Measurements from ENCODE around the gene GRK7.
"Not testable (repeated sequence)": the region's sequence is repeated elsewhere in the genome, so short reads cannot be mapped to it uniquely, and the experiment has no call there.

The GRK7 gene

DNA sequence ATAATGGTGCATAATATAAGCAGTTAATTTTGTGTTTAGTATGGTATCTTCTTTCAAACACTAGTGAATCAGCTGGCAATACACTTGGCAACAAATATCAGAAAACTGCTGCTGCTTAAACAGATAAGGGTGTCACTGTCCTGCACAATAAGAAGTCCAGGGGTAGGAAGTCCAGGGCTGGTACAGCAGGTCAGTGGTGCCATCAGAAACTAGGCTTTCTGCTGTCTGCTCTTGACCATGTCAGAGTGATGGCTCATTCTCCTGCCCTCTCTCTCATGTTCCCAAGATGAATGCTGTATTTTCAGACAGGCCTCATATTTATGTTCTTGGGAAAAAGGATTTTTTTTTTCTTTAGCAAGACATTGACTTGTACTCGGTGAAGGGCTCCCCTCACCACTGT lies 9.2 kb upstream of the GRK7 start:
- WGBS (ENCODE audit: insufficient coverage, insufficient read length) = no CpG with 5 or more reads among the region's 1 CpG
- Histone ChIP-seq H3K4me1 (ENCODE audit: control insufficient read depth, insufficient read depth, low read length) (no peaks in the 10 kb centered on the region), H3K27ac (ENCODE audit: low read length) (no peak overlapping the region)

GRCh38 chr3:141762552-141762951 lies 656 bp upstream of the GRK7 start:
- not testable (repeated sequence) for DNase-seq (ENCODE audit: low read depth, low spot score); H3K27me3 ChIP-seq (ENCODE audit: control insufficient read depth, insufficient read depth, low read length); H3K4me3 ChIP-seq (ENCODE audit: low read length); H3K36me3 ChIP-seq (ENCODE audit: control insufficient read depth, insufficient read depth, low read length); H3K27ac ChIP-seq (ENCODE audit: low read length); H3K9me3 ChIP-seq (ENCODE audit: control insufficient read depth, insufficient read depth, low read length); H3K4me1 ChIP-seq (ENCODE audit: control insufficient read depth, insufficient read depth, low read length)
- no CpG with 5 or more reads among the region's 19 CpGs for WGBS (ENCODE audit: insufficient coverage, insufficient read length)

More for the DNA sequence above, 9.2 kb upstream of the GRK7 start:
- no peak overlapping the region for H3K4me3 ChIP-seq (ENCODE audit: low read length)
- H3K9me3 ChIP-seq (ENCODE audit: control insufficient read depth, insufficient read depth, low read length) = no peaks in the 10 kb centered on the region
- H3K27me3 ChIP-seq (ENCODE audit: control insufficient read depth, insufficient read depth, low read length) = no peaks in the 10 kb centered on the region
- no peak for DNase-seq (ENCODE audit: low read depth, low spot score)
- H3K36me3 ChIP-seq (ENCODE audit: control insufficient read depth, insufficient read depth, low read length) = no peaks in the 10 kb centered on the region; the same call in 1 of the 2 replicates

GRCh38 chr3:141764045-141764444 lies 837 bp downstream of the GRK7 start:
- H3K27me3 ChIP-seq (ENCODE audit: control insufficient read depth, insufficient read depth, low read length) = no peaks in the 10 kb centered on the region
- H3K9me3 ChIP-seq (ENCODE audit: control insufficient read depth, insufficient read depth, low read length) = no peaks in the 10 kb centered on the region
- DNase-seq (ENCODE audit: low read depth, low spot score) = no peak
- H3K4me3 ChIP-seq (ENCODE audit: low read length) = no peak overlapping the region
- H3K36me3 ChIP-seq (ENCODE audit: control insufficient read depth, insufficient read depth, low read length) = no peaks in the 10 kb centered on the region
- H3K27ac ChIP-seq (ENCODE audit: low read length) = no peak overlapping the region
- H3K4me1 ChIP-seq (ENCODE audit: control insufficient read depth, insufficient read depth, low read length) = no peaks in the 10 kb centered on the region
- no CpG with 5 or more reads among the region's 2 CpGs for WGBS (ENCODE audit: insufficient coverage, insufficient read length)

- Histone ChIP-seq H3K9me3 (ENCODE audit: control insufficient read depth, insufficient read depth, low read length) (no peaks in the 10 kb centered on the region), H3K4me1 (ENCODE audit: control insufficient read depth, insufficient read depth, low read length) (no peaks in the 10 kb centered on the region), H3K4me3 (ENCODE audit: low read length) (no peak overlapping the region), H3K27me3 (ENCODE audit: control insufficient read depth, insufficient read depth, low read length) (no peaks in the 10 kb centered on the region), H3K27ac (ENCODE audit: low read length) (no peak overlapping the region), H3K36me3 (ENCODE audit: control insufficient read depth, insufficient read depth, low read length) (no peaks in the 10 kb centered on the region)
- no peak for DNase-seq (ENCODE audit: low read depth, low spot score)
- no CpG with 5 or more reads among the region's 1 CpG for WGBS (ENCODE audit: insufficient coverage, insufficient read length)
Measured at GRCh38 chr3:141764465-141764864, 1.3 kb downstream of the GRK7 start.

DNA sequence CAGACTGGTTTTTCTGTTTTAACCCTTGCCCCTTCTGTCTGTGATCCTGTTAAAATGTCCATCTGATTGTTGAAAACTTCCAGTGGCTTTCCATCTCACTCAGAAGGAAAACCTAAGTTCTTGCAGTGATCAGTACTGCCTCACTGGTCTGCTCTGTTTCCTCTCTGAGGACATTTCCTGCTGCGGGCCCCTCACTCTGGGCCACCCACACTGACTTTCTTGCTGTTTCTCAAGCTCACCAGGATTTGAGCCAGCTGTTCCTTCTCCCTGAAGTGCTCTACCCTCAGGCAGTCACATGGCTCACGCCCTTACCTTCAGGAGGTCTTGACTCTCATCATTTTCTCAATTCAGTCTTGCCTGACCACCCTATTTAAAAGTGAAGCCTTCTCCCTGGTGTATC lies 1.8 kb downstream of the GRK7 start:
- whole genome bisulfite sequencing (ENCODE audit: insufficient coverage, insufficient read length) = no CpG with 5 or more reads among the region's 2 CpGs
- no peak overlapping the region for H3K27ac ChIP-seq (ENCODE audit: low read length)
- H3K9me3 ChIP-seq (ENCODE audit: control insufficient read depth, insufficient read depth, low read length) = no peaks in the 10 kb centered on the region
- no peak for DNase-seq (ENCODE audit: low read depth, low spot score)
- no peaks in the 10 kb centered on the region for H3K4me1 ChIP-seq (ENCODE audit: control insufficient read depth, insufficient read depth, low read length)
- H3K27me3 ChIP-seq (ENCODE audit: control insufficient read depth, insufficient read depth, low read length) = no peaks in the 10 kb centered on the region
- H3K36me3 ChIP-seq (ENCODE audit: control insufficient read depth, insufficient read depth, low read length) = no peaks in the 10 kb centered on the region
- no peak overlapping the region for H3K4me3 ChIP-seq (ENCODE audit: low read length)

GRCh38 chr3:141767066-141767465 lies 3.9 kb downstream of the GRK7 start:
- H3K4me1 ChIP-seq (ENCODE audit: control insufficient read depth, insufficient read depth, low read length) = no peaks in the 10 kb centered on the region
- H3K36me3 ChIP-seq (ENCODE audit: control insufficient read depth, insufficient read depth, low read length) = no peaks in the 10 kb centered on the region
- WGBS (ENCODE audit: insufficient coverage, insufficient read length) = no CpG with 5 or more reads among the region's 2 CpGs
- H3K27me3 ChIP-seq (ENCODE audit: control insufficient read depth, insufficient read depth, low read length) = no peaks in the 10 kb centered on the region
- no peak overlapping the region for H3K4me3 ChIP-seq (ENCODE audit: low read length)
- H3K27ac ChIP-seq (ENCODE audit: low read length) = no peak overlapping the region
- H3K9me3 ChIP-seq (ENCODE audit: control insufficient read depth, insufficient read depth, low read length) = no peaks in the 10 kb centered on the region
- no peak for DNase-seq (ENCODE audit: low read depth, low spot score)

- Histone ChIP-seq H3K4me3 (ENCODE audit: low read length) (no peak overlapping the region), H3K36me3 (ENCODE audit: control insufficient read depth, insufficient read depth, low read length) (no peaks in the 10 kb centered on the region), H3K9me3 (ENCODE audit: control insufficient read depth, insufficient read depth, low read length) (no peaks in the 10 kb centered on the region), H3K27ac (ENCODE audit: low read length) (no peak overlapping the region), H3K4me1 (ENCODE audit: control insufficient read depth, insufficient read depth, low read length) (no peaks in the 10 kb centered on the region), H3K27me3 (ENCODE audit: control insufficient read depth, insufficient read depth, low read length) (no peaks in the 10 kb centered on the region)
- WGBS (ENCODE audit: insufficient coverage, insufficient read length) = no CpG with 5 or more reads among the region's 6 CpGs
- DNase-seq (ENCODE audit: low read depth, low spot score) = no peak
Measured at GRCh38 chr3:141769221-141769894, 6.2 kb downstream of the GRK7 start.

DNA sequence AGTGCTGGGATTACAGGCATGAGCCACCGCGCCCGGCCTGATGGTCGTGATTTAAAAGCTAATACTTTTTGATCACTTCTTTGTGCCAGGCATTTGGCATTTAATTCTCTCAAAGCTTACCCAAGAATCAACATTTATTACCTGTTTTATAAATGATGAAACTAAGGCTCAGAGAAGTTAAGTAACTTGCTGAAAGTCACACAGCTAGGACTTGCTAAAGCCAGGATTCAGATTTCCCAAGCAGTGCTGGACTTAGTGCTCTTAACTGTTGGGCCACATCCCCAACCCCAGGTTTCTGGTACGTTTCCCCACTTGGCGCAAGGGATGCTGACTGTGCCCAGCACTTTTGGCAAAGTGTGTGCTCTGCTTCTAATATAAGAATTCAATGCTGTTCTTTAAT lies 10.5 kb downstream of the GRK7 start:
- H3K27me3 ChIP-seq (ENCODE audit: control insufficient read depth, insufficient read depth, low read length) = no peaks in the 10 kb centered on the region
- no peak for DNase-seq (ENCODE audit: low read depth, low spot score)
- no CpG with 5 or more reads among the region's 6 CpGs for WGBS (ENCODE audit: insufficient coverage, insufficient read length)

GRCh38 chr3:141776376-141776775 lies 13.2 kb downstream of the GRK7 start:
- H3K4me1 ChIP-seq (ENCODE audit: control insufficient read depth, insufficient read depth, low read length) = no peaks in the 10 kb centered on the region
- no peak for DNase-seq (ENCODE audit: low read depth, low spot score)
- H3K27me3 ChIP-seq (ENCODE audit: control insufficient read depth, insufficient read depth, low read length) = no peaks in the 10 kb centered on the region
- H3K27ac ChIP-seq (ENCODE audit: low read length) = no peak overlapping the region
- H3K4me3 ChIP-seq (ENCODE audit: low read length) = no peak overlapping the region
- no peaks in the 10 kb centered on the region for H3K9me3 ChIP-seq (ENCODE audit: control insufficient read depth, insufficient read depth, low read length)
- WGBS (ENCODE audit: insufficient coverage, insufficient read length) = no CpG with 5 or more reads among the region's 14 CpGs
- no peaks in the 10 kb centered on the region for H3K36me3 ChIP-seq (ENCODE audit: control insufficient read depth, insufficient read depth, low read length)

More for the DNA sequence above, 10.5 kb downstream of the GRK7 start:
- no peaks in the 10 kb centered on the region for H3K9me3 ChIP-seq (ENCODE audit: control insufficient read depth, insufficient read depth, low read length)
- H3K36me3 ChIP-seq (ENCODE audit: control insufficient read depth, insufficient read depth, low read length) = no peaks in the 10 kb centered on the region
- H3K4me1 ChIP-seq (ENCODE audit: control insufficient read depth, insufficient read depth, low read length) = no peaks in the 10 kb centered on the region
- no peak overlapping the region for H3K27ac ChIP-seq (ENCODE audit: low read length)
- no peak overlapping the region for H3K4me3 ChIP-seq (ENCODE audit: low read length)

GRCh38 chr3:141776885-141777284 lies 13.7 kb downstream of the GRK7 start:
- H3K27ac ChIP-seq (ENCODE audit: low read length) = no peak overlapping the region
- WGBS (ENCODE audit: insufficient coverage, insufficient read length) = no CpG with 5 or more reads among the region's 15 CpGs

More at GRCh38 chr3:141776885-141777284, 13.7 kb downstream of the GRK7 start:
- Histone ChIP-seq H3K9me3 (ENCODE audit: control insufficient read depth, insufficient read depth, low read length) (no peaks in the 10 kb centered on the region), H3K36me3 (ENCODE audit: control insufficient read depth, insufficient read depth, low read length) (no peaks in the 10 kb centered on the region), H3K4me3 (ENCODE audit: low read length) (no peak overlapping the region), H3K4me1 (ENCODE audit: control insufficient read depth, insufficient read depth, low read length) (no peaks in the 10 kb centered on the region), H3K27me3 (ENCODE audit: control insufficient read depth, insufficient read depth, low read length) (no peaks in the 10 kb centered on the region)
- DNase-seq (ENCODE audit: low read depth, low spot score) = no peak

Data from iPS DF 6.9 (cell line).